HG02571 (cell line): Measurements from ENCODE around the gene ERP29.
"Not testable (repeated sequence)": the region's sequence is repeated elsewhere in the genome, so short reads cannot be mapped to it uniquely, and the experiment has no call there.

ENCODE experiments used
- ATAC-seq: cut with Tn5 transposase; IDR thresholded peaks from one replicate; pipeline ENCODE4 v1.9.1; 2021; ENCODE audit warnings: mild to moderate bottlenecking, moderate library complexity; ENCODE audit not compliant: unreplicated experiment

The ERP29 gene

GRCh38 chr12:112012775-112013600 is at the start of gene ERP29, which contains the start of gene TMEM116:
Gene ERP29, plus strand, starts transcription at chr12:112013426. Its CDS starts 40 bp downstream, at chr12:112013466.
Gene TMEM116, minus strand, starts transcription at chr12:112013165. Its CDS starts 7,895 bp downstream, at chr12:112005270.
- peak; percentile 64 for ATAC-seq

GRCh38 chr12:111964935-111965334 is 48.3 kb upstream of the ERP29 start:
- ATAC-seq: no peak

GRCh38 chr12:111971800-111972199 is 41.4 kb upstream of the ERP29 start:
- ATAC-seq: no peak

- ATAC-seq: no peak
These were observed 37.9 kb upstream of the ERP29 start for GRCh38 chr12:111975161-111975931.

GRCh38 chr12:111976291-111976690 is 36.9 kb upstream of the ERP29 start:
- ATAC-seq: no peak

GRCh38 chr12:111976860-111977259 is 36.4 kb upstream of the ERP29 start:
- ATAC-seq: no peak

GRCh38 chr12:111978545-111978944 is 34.7 kb upstream of the ERP29 start:
- no peak for ATAC-seq

- ATAC-seq: no peak
These were observed 32.6 kb upstream of the ERP29 start for GRCh38 chr12:111980598-111980997.

GRCh38 chr12:111981987-111982386 is 31.2 kb upstream of the ERP29 start:
- no peak for ATAC-seq

- no peak for ATAC-seq
These were observed 28.4 kb upstream of the ERP29 start for GRCh38 chr12:111984820-111985219.

GRCh38 chr12:111991535-111991934 is 21.7 kb upstream of the ERP29 start:
- ATAC-seq: no peak

- no peak for ATAC-seq
These were observed 21.3 kb upstream of the ERP29 start for GRCh38 chr12:111991946-111992345.

- no peak for ATAC-seq
These were observed 20.8 kb upstream of the ERP29 start for GRCh38 chr12:111992464-111992863.

- ATAC-seq: no peak
These were observed 19.7 kb upstream of the ERP29 start for GRCh38 chr12:111993292-111994150.

GRCh38 chr12:111994211-111995111 is 18.8 kb upstream of the ERP29 start:
- not testable (repeated sequence) for ATAC-seq

GRCh38 chr12:111995782-111996480 is 17.3 kb upstream of the ERP29 start:
- ATAC-seq: no peak

- no peak for ATAC-seq
These were observed 15.9 kb upstream of the ERP29 start for GRCh38 chr12:111997300-111997699.

- ATAC-seq: no peak
These were observed 15.2 kb upstream of the ERP29 start for GRCh38 chr12:111998015-111998414.

GRCh38 chr12:111999129-111999528 is 14.1 kb upstream of the ERP29 start:
- ATAC-seq: not testable (repeated sequence)
